H9 (cell line): ENCODE data around the gene DCTPP1. TPM values are rescaled to one million over a fixed set of nuclear protein-coding genes. Genes with fewer than 3 reads are reported as not detected.

Source experiments
- DNase-seq: peaks from one replicate; pipeline ENCODE4 v3.0.0-alpha.2; 2017
- H2AFZ ChIP-seq: one replicate; pipeline ENCODE4 v1.6.1; 2013; ENCODE audit warnings: mild to moderate bottlenecking, low read length, control low read depth, moderate library complexity
- H2AK5ac ChIP-seq: 2 replicates; pipeline ENCODE4 v1.6.1; 2013; ENCODE audit warnings: low read length, control low read depth, mixed read lengths; ENCODE audit not compliant: insufficient read length
- H2BK120ac ChIP-seq: one replicate; pipeline ENCODE4 v1.6.1; 2013; ENCODE audit warnings: low read depth, mild to moderate bottlenecking, low read length, control low read depth, inconsistent platforms; ENCODE audit not compliant: poor library complexity, severe bottlenecking
- H2BK12ac ChIP-seq: 2 replicates; pipeline ENCODE4 v1.6.1; 2013; ENCODE audit warnings: low read length, control low read depth, mixed read lengths, low read depth; ENCODE audit not compliant: insufficient read length
- H2BK15ac ChIP-seq: 2 replicates; pipeline ENCODE4 v1.6.1; 2013; ENCODE audit warnings: low read depth, low read length, control low read depth
- H2BK20ac ChIP-seq: one replicate; pipeline ENCODE4 v1.6.1; 2013; ENCODE audit warnings: low read depth, mild to moderate bottlenecking, low read length, control low read depth, inconsistent platforms; ENCODE audit not compliant: poor library complexity, severe bottlenecking
- H2BK5ac ChIP-seq: 2 replicates; pipeline ENCODE4 v1.6.1; 2013; ENCODE audit warnings: low read length, control low read depth, mixed read lengths; ENCODE audit not compliant: insufficient read length
- H3K14ac ChIP-seq: 2 replicates; pipeline ENCODE4 v1.6.1; 2013; ENCODE audit warnings: low read length, control low read depth; ENCODE audit not compliant: insufficient read depth
- H3K18ac ChIP-seq: 2 replicates; pipeline ENCODE4 v1.6.1; 2013; ENCODE audit warnings: low read depth, mild to moderate bottlenecking, mixed read lengths, low read length, control low read depth; ENCODE audit not compliant: insufficient read length
- H3K23ac ChIP-seq: 2 replicates; pipeline ENCODE4 v1.6.1; 2013; ENCODE audit warnings: low read length, control low read depth, mixed read lengths, low read depth; ENCODE audit not compliant: insufficient read length
- H3K23me2 ChIP-seq: 2 replicates; pipeline ENCODE4 v1.6.1; 2013; ENCODE audit warnings: low read depth, mild to moderate bottlenecking, mixed read lengths, low read length, control low read depth; ENCODE audit not compliant: insufficient read length, poor library complexity, severe bottlenecking
- H3K27ac ChIP-seq: 2 replicates; pipeline ENCODE4 v1.5.1; 2013; ENCODE audit warnings: low read length, control low read depth, mixed read lengths, low read depth; ENCODE audit not compliant: insufficient read length
- H3K27me3 ChIP-seq: 2 replicates; pipeline ENCODE4 v1.6.1; 2013; ENCODE audit warnings: low read length, control low read depth, inconsistent platforms; ENCODE audit not compliant: insufficient read depth
- H3K4ac ChIP-seq: 2 replicates; pipeline ENCODE4 v1.6.1; 2013; ENCODE audit warnings: low read depth, mild to moderate bottlenecking, control low read depth, inconsistent platforms, low read length, moderate library complexity
- H3K4me1 ChIP-seq: 2 replicates; pipeline ENCODE4 v1.6.1; 2013; ENCODE audit warnings: low read length, control low read depth, inconsistent platforms; ENCODE audit not compliant: insufficient read depth
- H3K4me2 ChIP-seq: 2 replicates; pipeline ENCODE4 v1.6.1; 2013; ENCODE audit warnings: low read length, control low read depth, mixed read lengths; ENCODE audit not compliant: insufficient read length, insufficient read depth
- H3K56ac ChIP-seq: 2 replicates; pipeline ENCODE4 v1.6.1; 2013; ENCODE audit warnings: low read depth, mild to moderate bottlenecking, mixed read lengths, low read length, control low read depth; ENCODE audit not compliant: insufficient read length
- H3K79me1 ChIP-seq: 2 replicates; pipeline ENCODE4 v1.6.1; 2013; ENCODE audit warnings: low read depth, mild to moderate bottlenecking, moderate library complexity, low read length, control low read depth, inconsistent platforms; ENCODE audit not compliant: insufficient read depth, poor library complexity, severe bottlenecking
- H3K79me2 ChIP-seq: 2 replicates; pipeline ENCODE4 v1.6.1; 2013; ENCODE audit warnings: low read length, control low read depth, inconsistent platforms; ENCODE audit not compliant: insufficient read depth
- H3K9ac ChIP-seq: 2 replicates; pipeline ENCODE4 v1.6.1; 2013; ENCODE audit warnings: low read length, control low read depth, mixed read lengths; ENCODE audit not compliant: insufficient read length; ENCODE audit errors: extremely low read depth
- H3K9me3 ChIP-seq: one replicate; pipeline ENCODE4 v1.6.1; 2013; ENCODE audit warnings: low read depth, low read length, inconsistent platforms; ENCODE audit not compliant: control insufficient read depth
- H3T11ph ChIP-seq: one replicate; pipeline ENCODE4 v1.6.1; 2013; ENCODE audit warnings: mild to moderate bottlenecking, low read length, control low read depth, inconsistent platforms
- H4K20me1 ChIP-seq: one replicate; pipeline ENCODE4 v1.6.1; 2013; ENCODE audit not compliant: control insufficient read depth, insufficient read length, insufficient read depth
- H4K5ac ChIP-seq: 2 replicates; pipeline ENCODE4 v1.6.1; 2013; ENCODE audit warnings: low read depth, mild to moderate bottlenecking, mixed read lengths, low read length, control low read depth; ENCODE audit not compliant: insufficient read length
- H4K8ac ChIP-seq: replicated peaks from 2 replicates; pipeline ENCODE4 v1.6.1; 2013; ENCODE audit warnings: low read length, control low read depth, mixed read lengths, low read depth; ENCODE audit not compliant: insufficient read length
- H4K91ac ChIP-seq: 2 replicates; pipeline ENCODE4 v1.6.1; 2013; ENCODE audit warnings: low read depth, mild to moderate bottlenecking, moderate library complexity, mixed read lengths, low read length, control low read depth; ENCODE audit not compliant: insufficient read length
- H3K27ac Mint-ChIP-seq, 3 experiments: 2 replicates in 2 of 3; 3 replicates in 1 of 3; pipeline ENCODE4 v1.8.0; 2020 to 2021; ENCODE audit warnings: mixed read lengths in 3 of 3, mild to moderate bottlenecking in 1 of 3, moderate library complexity in 1 of 3
- H3K27me3 Mint-ChIP-seq: 2 replicates; pipeline ENCODE4 v1.8.0; 2021; ENCODE audit warnings: low read depth, mild to moderate bottlenecking, moderate library complexity, mixed read lengths
- H3K36me3 Mint-ChIP-seq, 3 experiments: 2 replicates in 2 of 3; 3 replicates in 1 of 3; pipeline ENCODE4 v1.8.0; 2020 to 2021; ENCODE audit warnings: low read depth in 3 of 3, mixed read lengths in 3 of 3; ENCODE audit not compliant: insufficient read depth in 1 of 3
- H3K4me1 Mint-ChIP-seq, 2 experiments: 2 replicates each; pipeline ENCODE4 v1.8.0; 2020; ENCODE audit warnings: mixed read lengths in 2 of 2
- H3K4me3 Mint-ChIP-seq, 2 experiments: 2 replicates in 1 of 2; 3 replicates in 1 of 2; pipeline ENCODE4 v1.8.0; 2020 to 2021; ENCODE audit warnings: mild to moderate bottlenecking in 2 of 2, mixed read lengths in 2 of 2, moderate library complexity in 1 of 2
- H3K9me3 Mint-ChIP-seq, 2 experiments: 2 replicates in 1 of 2; 3 replicates in 1 of 2; pipeline ENCODE4 v1.8.0; 2020; ENCODE audit warnings: mild to moderate bottlenecking in 2 of 2, mixed read lengths in 2 of 2, moderate library complexity in 1 of 2
- WGBS: extraction: QIAGEN DNeasy Blood & Tissue Kit; methylation state at CpG from one replicate; pipeline ENCODE4 v1.1.7; 2013; ENCODE audit warnings: missing lambda C conversion rate, low lambda C conversion rate, mixed read lengths; ENCODE audit not compliant: insufficient read length; ENCODE audit errors: extremely low coverage; 5-methylcytosine and 5-hydroxymethylcytosine counted together
- total RNA-seq: library from RNA; stranded (reverse); gene quantifications from 2 replicates; pipeline ENCODE4 v1.2.1, GENCODE V29; 2021
- TF ChIP-seq, protein P1 (sequence below): fragments of 200-600 bp; sonication (generic); conservative IDR thresholded peaks from 3 replicates; pipeline ENCODE4 v1.8.0; 2021; ENCODE audit warnings: antibody characterized with exemption, mild to moderate bottlenecking

The DCTPP1 gene
- total RNA-seq, 1 experiment from 2014 or later = 78.3 TPM

DNA sequence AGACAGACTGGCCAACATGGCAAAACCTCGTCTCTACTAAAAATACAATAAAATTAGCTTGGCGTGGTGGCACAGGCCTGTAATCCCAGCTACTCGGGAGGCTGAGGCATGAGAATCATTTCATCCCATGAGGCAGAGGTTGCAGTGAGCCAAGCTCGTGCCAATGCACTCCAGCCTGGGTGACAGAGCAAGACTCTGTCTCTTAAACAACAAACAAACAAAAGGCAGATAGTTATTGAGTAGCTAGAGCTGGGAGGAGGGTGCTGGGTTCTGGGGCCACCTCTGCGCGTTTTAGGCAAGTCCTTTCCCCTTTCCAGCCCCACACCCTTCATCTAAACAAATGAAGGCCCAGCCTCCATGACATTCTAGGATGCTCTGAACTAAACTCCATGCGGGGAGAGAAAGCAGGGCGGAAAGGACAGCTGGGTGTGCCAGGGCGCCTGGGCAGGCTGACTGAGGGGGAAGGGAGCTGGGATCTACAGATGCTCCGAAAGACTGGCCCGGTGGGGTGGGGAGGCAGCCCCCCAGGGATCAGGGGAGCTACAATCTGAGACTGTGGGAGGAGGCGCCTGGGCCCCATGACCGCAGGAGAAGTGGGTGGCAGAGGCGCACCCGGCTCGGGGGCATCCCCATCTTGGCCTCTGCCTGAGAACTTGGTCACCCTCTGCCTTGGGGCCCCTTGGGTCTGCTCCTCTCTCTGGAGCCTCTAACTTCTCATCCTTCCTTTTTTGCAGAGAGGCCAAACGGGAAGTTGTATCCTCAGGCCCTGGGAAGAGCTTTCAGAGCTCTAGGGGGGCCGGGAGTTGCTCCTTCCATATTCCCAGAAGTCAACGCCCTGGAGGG lies 43.6 kb upstream of the DCTPP1 start:
- Histone ChIP-seq H3K27me3 (no peaks in the 10 kb centered on the region), H4K20me1 (no peaks in the 10 kb centered on the region), H3K14ac (no peak overlapping the region), H3T11ph (no peak overlapping the region), H2BK15ac (no peak overlapping the region), H4K8ac (no peak overlapping the region), H3K56ac (no peak overlapping the region), H3K79me1 (no peaks in the 10 kb centered on the region), H4K5ac (no peak overlapping the region), H3K4ac (no peak overlapping the region), H2BK5ac (no peak overlapping the region), H2AK5ac (no peak overlapping the region), H2BK12ac (no peak overlapping the region), H3K18ac (no peak overlapping the region), H2AFZ (no peak overlapping the region), H3K79me2 (no peaks in the 10 kb centered on the region), H2BK20ac (no peak overlapping the region), H3K23ac (no peak overlapping the region), H3K23me2 (no peaks in the 10 kb centered on the region), H3K4me1 (no peaks in the 10 kb centered on the region), H3K9me3 (no peaks in the 10 kb centered on the region), H3K9ac (no peak overlapping the region), H4K91ac (no peak overlapping the region), H3K4me2 (no peak overlapping the region), H3K27ac (no peak overlapping the region), H2BK120ac (no peak overlapping the region)
- H3K9me3 Mint-ChIP-seq = no peaks in the 10 kb centered on the region
- peaks cover 13% of the 10 kb centered on the region for H3K27me3 Mint-ChIP-seq
- TF ChIP-seq, protein P1, sequence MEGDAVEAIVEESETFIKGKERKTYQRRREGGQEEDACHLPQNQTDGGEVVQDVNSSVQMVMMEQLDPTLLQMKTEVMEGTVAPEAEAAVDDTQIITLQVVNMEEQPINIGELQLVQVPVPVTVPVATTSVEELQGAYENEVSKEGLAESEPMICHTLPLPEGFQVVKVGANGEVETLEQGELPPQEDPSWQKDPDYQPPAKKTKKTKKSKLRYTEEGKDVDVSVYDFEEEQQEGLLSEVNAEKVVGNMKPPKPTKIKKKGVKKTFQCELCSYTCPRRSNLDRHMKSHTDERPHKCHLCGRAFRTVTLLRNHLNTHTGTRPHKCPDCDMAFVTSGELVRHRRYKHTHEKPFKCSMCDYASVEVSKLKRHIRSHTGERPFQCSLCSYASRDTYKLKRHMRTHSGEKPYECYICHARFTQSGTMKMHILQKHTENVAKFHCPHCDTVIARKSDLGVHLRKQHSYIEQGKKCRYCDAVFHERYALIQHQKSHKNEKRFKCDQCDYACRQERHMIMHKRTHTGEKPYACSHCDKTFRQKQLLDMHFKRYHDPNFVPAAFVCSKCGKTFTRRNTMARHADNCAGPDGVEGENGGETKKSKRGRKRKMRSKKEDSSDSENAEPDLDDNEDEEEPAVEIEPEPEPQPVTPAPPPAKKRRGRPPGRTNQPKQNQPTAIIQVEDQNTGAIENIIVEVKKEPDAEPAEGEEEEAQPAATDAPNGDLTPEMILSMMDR = no peak
- DNase-seq = no peak
- no peaks in the 10 kb centered on the region for H3K4me1 Mint-ChIP-seq
- H3K4me3 Mint-ChIP-seq = no peak overlapping the region
- WGBS = no CpG with 5 or more reads among the region's 19 CpGs
- H3K36me3 Mint-ChIP-seq = no peaks in the 10 kb centered on the region
- peak overlapping the region in 1 of 3 experiments; percentile 80; a peak in 1 of 7 replicates for H3K27ac Mint-ChIP-seq
